Subcutaneous adipose tissue (tissue), 4 donors: ENCODE measurements around the gene PPBP. TPM values are rescaled to one million over a fixed set of nuclear protein-coding genes. Genes with fewer than 3 reads are reported as not detected.

Source experiments
- total RNA-seq, 4 donors: library from RNA; depleted of rRNA; stranded (reverse); fragments of >200 nt; gene quantifications; one replicate each; pipeline ENCODE4 v1.1.0, GENCODE V29; 2016
- TF ChIP-seq, protein P1 (sequence below): fragments of 450-650 bp; IDR thresholded peaks from one replicate; pipeline ENCODE4 v1.5.1; 2016; ENCODE audit warnings: low read depth, mild to moderate bottlenecking, control low read depth, antibody characterized with exemption, moderate library complexity

Gene PPBP
- total RNA-seq, 4 donors from 2014 or later = 0.88 to 4.6 TPM; not detected in 2

DNA sequence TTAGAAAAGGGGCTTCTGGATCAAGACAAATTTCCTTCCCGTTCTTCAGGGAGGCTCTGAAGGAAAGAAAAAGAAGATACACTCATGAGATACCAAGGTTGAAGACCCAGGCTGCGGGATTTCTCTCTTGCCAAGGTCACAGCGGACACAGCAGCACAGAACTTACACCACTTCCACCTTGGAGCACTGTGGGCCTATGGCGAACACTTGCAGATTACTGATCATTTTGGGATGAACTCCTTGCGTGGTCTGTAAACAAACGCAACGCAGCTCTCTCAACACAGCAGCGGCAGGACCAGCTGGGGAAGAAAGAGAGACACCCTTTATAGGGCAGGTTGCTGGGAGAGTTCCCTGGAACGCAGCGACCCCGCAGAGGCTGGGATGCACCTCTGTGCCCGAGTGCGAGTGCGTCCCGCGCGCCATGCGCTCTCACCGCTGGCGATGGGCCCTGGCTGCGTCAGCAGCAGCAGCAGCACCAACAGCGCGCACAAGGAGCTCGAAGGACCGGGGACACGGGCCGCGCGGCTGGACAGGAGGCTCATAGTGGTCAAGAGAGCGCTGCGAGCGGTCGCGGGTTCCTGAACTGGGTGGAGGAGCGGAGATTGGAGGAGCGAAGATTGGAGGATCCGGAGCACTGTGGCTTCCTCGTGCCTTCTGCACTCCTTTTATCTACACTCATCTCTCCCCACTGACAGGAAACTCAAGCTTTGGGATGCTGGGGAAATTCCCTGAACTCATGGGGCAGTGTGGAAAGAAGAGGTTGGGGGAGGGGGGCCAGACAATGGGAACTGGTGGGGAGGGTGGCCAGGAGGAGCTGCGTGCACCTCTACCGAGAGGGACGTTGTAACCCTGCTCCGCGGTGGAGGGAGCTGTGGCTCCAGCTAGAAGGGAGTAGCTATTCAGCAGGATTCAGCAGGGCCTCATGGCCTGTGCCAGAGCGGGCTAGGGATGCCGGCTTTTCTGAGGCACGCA is 10.3 kb upstream of the PPBP start, which contains the start of gene CXCL5:
CXCL5 (minus strand) TSS at position 638 of the 972 bp plus-strand sequence; CDS start at position 542, 96 bp downstream.
- TF ChIP-seq, protein P1, sequence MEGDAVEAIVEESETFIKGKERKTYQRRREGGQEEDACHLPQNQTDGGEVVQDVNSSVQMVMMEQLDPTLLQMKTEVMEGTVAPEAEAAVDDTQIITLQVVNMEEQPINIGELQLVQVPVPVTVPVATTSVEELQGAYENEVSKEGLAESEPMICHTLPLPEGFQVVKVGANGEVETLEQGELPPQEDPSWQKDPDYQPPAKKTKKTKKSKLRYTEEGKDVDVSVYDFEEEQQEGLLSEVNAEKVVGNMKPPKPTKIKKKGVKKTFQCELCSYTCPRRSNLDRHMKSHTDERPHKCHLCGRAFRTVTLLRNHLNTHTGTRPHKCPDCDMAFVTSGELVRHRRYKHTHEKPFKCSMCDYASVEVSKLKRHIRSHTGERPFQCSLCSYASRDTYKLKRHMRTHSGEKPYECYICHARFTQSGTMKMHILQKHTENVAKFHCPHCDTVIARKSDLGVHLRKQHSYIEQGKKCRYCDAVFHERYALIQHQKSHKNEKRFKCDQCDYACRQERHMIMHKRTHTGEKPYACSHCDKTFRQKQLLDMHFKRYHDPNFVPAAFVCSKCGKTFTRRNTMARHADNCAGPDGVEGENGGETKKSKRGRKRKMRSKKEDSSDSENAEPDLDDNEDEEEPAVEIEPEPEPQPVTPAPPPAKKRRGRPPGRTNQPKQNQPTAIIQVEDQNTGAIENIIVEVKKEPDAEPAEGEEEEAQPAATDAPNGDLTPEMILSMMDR = no peak

DNA sequence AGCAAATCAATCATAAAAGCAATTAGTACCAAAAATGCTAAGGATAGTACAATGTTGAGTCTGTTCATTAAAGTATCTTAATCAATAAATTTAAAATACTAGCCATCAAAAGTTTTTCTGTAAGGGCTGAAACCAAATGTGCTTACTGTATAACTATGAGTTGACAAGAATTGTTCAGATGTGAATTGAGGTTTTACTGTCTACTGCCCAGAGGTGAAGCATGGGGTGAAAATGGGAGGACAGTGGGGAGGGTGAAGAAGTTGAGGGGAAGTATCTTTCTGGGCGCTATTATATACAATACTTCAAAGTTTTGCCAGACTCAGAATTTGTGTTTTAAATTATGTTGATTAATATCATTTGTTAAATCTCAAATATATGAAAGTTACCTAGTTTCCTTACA is 4.1 kb upstream of the PPBP start:
- TF ChIP-seq, protein P1 = no peak

DNA sequence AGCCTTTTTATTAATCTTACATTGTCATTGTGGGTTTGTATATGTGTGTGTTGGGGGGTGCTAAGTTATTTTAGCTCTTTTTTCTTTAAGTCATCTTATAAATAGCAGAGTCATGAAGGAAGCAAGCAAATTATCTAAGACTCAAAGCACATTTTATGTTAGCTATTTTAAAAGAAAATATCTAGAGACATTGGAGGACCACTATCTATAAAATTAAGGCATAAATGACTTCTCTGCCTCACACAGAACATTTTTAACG is 3.7 kb upstream of the PPBP start:
- TF ChIP-seq, protein P1 = no peak

DNA sequence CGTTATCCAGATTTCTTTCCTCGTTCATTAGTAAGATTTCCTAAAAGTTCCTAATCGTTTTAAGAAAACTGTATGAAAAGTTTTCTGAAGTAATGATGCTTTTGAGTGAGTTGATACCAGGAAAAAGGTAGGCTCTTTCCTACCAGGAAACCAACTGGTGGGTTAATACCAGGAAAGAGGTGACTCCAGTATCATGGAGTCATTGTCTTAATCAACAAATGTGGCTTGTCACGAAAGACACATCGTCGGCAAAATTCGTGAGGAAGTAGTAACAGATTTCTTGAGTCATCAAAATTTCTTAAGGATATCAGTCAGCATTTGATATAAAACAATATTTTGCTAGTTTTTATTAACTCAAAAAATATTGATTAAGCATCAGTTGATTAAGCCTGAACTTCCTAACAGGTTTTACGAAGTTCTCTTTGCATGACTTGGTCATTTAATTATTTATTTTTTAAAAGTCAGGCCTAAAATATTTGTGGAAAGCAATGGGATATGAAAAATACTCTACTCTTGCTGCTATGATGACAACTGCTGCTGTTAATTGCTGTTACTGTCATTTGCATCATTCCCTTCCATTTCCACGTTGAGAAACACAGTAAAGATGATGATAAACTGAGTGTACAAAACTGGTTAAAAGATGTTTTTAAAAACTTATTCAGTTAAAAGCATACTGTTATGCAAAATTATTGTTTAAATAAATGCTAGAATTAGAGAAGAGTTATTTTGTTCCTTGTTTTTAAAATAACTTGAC is 3.2 kb upstream of the PPBP start:
- TF ChIP-seq, protein P1 = no peak

- TF ChIP-seq, protein P1 = no peak
Measured at GRCh38 chr4:73989928-73990327, 1.9 kb upstream of the PPBP start.

DNA sequence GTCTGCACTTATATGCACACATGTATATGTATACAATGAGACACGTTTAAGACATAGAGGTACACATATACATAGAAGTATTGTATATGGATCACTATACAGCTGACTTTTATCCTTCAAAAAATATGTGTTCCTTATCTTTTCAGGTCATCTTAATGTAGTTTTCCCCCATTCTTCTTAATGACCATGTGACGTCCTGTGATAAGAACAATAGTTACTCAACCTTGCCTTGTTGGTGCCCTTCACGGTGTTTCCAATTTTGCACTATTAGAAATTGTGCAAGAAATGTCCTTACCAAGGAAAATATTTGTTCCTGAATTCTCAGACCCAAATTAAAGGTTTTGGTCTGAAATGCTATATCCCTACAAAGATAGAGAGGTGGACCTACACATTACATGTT is 1.0 kb upstream of the PPBP start:
- TF ChIP-seq, protein P1 = no peak

DNA sequence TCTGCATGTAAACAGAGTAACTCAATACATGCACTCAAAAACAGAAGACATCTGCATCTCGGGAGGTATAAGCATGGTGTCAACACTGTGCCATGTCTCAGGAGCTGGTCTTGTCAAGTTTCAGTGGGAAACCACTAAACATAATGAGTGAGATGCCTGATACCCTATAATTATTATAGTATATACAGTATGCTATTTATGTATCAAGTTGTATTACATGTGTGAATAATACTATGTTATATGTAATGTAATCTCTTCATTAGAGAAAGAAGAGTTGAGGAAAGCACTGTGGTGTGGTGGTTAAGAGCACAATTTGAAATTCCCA is 2.5 kb downstream of the PPBP start:
- TF ChIP-seq, protein P1 = no peak
